ENCODE measurements around the gene VPS39.

VPS39 gene

GRCh38 chr15:42157981-42158765 is 49.9 kb downstream of the VPS39 start:
- no peak for DNase-seq

GRCh38 chr15:42157381-42157780 is 50.7 kb downstream of the VPS39 start:
- no peak for DNase-seq

GRCh38 chr15:42156243-42156922 is 51.7 kb downstream of the VPS39 start, which contains the start of gene PLA2G4F:
Gene PLA2G4F, minus strand, starts transcription at chr15:42156636. Its CDS starts 87 bp downstream, at chr15:42156549.
- no peak for DNase-seq

- DNase-seq = no peak
Observed at GRCh38 chr15:42155546-42156242, 52.4 kb downstream of the VPS39 start.

- no peak for DNase-seq
Observed at GRCh38 chr15:42154956-42155355, 53.1 kb downstream of the VPS39 start.

- DNase-seq = no peak
Observed at GRCh38 chr15:42154212-42154941, 53.7 kb downstream of the VPS39 start.

- DNase-seq = no peak
Observed at GRCh38 chr15:42153874-42154211, 54.3 kb downstream of the VPS39 start.

GRCh38 chr15:42152921-42153698 is 55.0 kb downstream of the VPS39 start:
- no peak for DNase-seq

- no peak for DNase-seq
Observed at GRCh38 chr15:42152196-42152920, 55.7 kb downstream of the VPS39 start.

- no peak for DNase-seq
Observed at GRCh38 chr15:42151736-42152135, 56.4 kb downstream of the VPS39 start.

GRCh38 chr15:42151141-42151561 is 57.0 kb downstream of the VPS39 start:
- DNase-seq = no peak

- DNase-seq = no peak
Observed at GRCh38 chr15:42150219-42150970, 57.7 kb downstream of the VPS39 start.

- no peak for DNase-seq
Observed at GRCh38 chr15:42149493-42150218, 58.4 kb downstream of the VPS39 start.

GRCh38 chr15:42148808-42149492 is 59.2 kb downstream of the VPS39 start:
- no peak for DNase-seq

- DNase-seq = no peak
Observed at GRCh38 chr15:42147431-42147735, 60.7 kb downstream of the VPS39 start.

GRCh38 chr15:42146551-42147430 is 61.3 kb downstream of the VPS39 start:
- DNase-seq = no peak

- DNase-seq = no peak
Observed at GRCh38 chr15:42145546-42146455, 62.3 kb downstream of the VPS39 start.

Measured in NCI-H1694 treated with DMSO at 0.1 percent for 48 hours (cell line).